Thoracic aorta (tissue), 2 donors: ENCODE measurements around the gene ALDH6A1. TPM values are rescaled to one million over a fixed set of nuclear protein-coding genes. Genes with fewer than 3 reads are reported as not detected.

Experiments used
- ATAC-seq: fragments of 150-250 bp; one replicate; pipeline ENCODE4 v1.8.0; 2017; ENCODE audit warnings: low read depth; ENCODE audit not compliant: insufficient number of reproducible peaks, low FRiP score
- DNase-seq: peaks from one replicate; pipeline ENCODE4 v3.0.0-alpha.2; 2020; ENCODE audit warnings: low spot score
- H3K27ac ChIP-seq, 2 donors: fragments of 200-600 bp; sonication (generic); 1 replicate in 1 of 2; 2 replicates in 1 of 2; pipeline ENCODE4 v1.5.1; 2016; ENCODE audit warnings: mild to moderate bottlenecking in 2 of 2, moderate library complexity in 2 of 2
- H3K27me3 ChIP-seq: fragments of 200-600 bp; sonication (generic); replicated peaks from 2 replicates; pipeline ENCODE4 v1.6.0; 2016; ENCODE audit warnings: mild to moderate bottlenecking; ENCODE audit not compliant: insufficient read depth
- H3K36me3 ChIP-seq: fragments of 200-600 bp; sonication (generic); one replicate; pipeline ENCODE4 v1.5.1; 2016
- H3K4me1 ChIP-seq, 2 donors: fragments of 200-600 bp; sonication (generic); 1 replicate in 1 of 2; 2 replicates in 1 of 2; pipeline versions ENCODE4 v1.5.1 to v1.6.0; 2016; ENCODE audit warnings: low read depth in 2 of 2, mild to moderate bottlenecking in 1 of 2; ENCODE audit not compliant: control insufficient read depth in 1 of 2
- H3K4me3 ChIP-seq: fragments of 200-600 bp; sonication (generic); 2 replicates; pipeline ENCODE4 v1.5.1; 2016; ENCODE audit warnings: mild to moderate bottlenecking
- H3K9me3 ChIP-seq: fragments of 200-600 bp; sonication (generic); 2 replicates; pipeline ENCODE4 v1.5.1; 2016
- CTCF ChIP-seq: fragments of 200-600 bp; sonication (generic); IDR thresholded peaks from one replicate; pipeline ENCODE4 v1.5.1; 2019; ENCODE audit warnings: antibody characterized with exemption
- total RNA-seq, 2 donors: library from RNA; depleted of rRNA; stranded (reverse); fragments of >200 nt; gene quantifications; one replicate each; pipeline versions ENCODE4 v1.1.0 to v1.2.3, GENCODE V29; 2016

Gene ALDH6A1
- total RNA-seq, 2 donors from 2014 or later = 20.3 to 28.5 TPM

GRCh38 chr14:74019408-74020137 lies 64.7 kb downstream of the ALDH6A1 start:
- Histone ChIP-seq H3K4me1 (peaks cover 8 to 16% of the 10 kb centered on the region in 2 donors), H3K27ac (peak overlapping the region; percentile 78 to 98), H3K9me3 (no peaks in the 10 kb centered on the region), H3K36me3 (no peaks in the 10 kb centered on the region), H3K27me3 (no peaks in the 10 kb centered on the region), H3K4me3 (peak overlapping the region; percentile 99)
- ATAC-seq = no peak
- no peak for DNase-seq
- no peak for TF ChIP-seq CTCF

- Histone ChIP-seq H3K36me3 (no peaks in the 10 kb centered on the region), H3K27me3 (no peaks in the 10 kb centered on the region), H3K27ac (peak within 1 kb of the TSS; percentile 93 to 98), H3K4me1 (peaks cover 8 to 16% of the 10 kb centered on the region in 2 donors), H3K4me3 (peak within 1 kb of the TSS; percentile 99), H3K9me3 (no peaks in the 10 kb centered on the region)
- no peak for TF ChIP-seq CTCF
- peak; percentile 40 for DNase-seq
- ATAC-seq = peak; percentile 94
Measured at GRCh38 chr14:74018586-74019407, 65.5 kb downstream of the ALDH6A1 start, which contains the start of the genes BBOF1 and ENTPD5. Gene BBOF1, plus strand, starts transcription at chr14:74019349. Its CDS starts 130 bp downstream, at chr14:74019479. Gene ENTPD5, minus strand, starts transcription at chr14:74019288. Its CDS starts 31,186 bp downstream, at chr14:73988102.

GRCh38 chr14:74018174-74018585 lies 66.1 kb downstream of the ALDH6A1 start:
- no peaks in the 10 kb centered on the region for H3K9me3 ChIP-seq
- H3K27ac ChIP-seq = peak overlapping the region; percentile 93 to 98
- TF ChIP-seq CTCF = no peak
- no peaks in the 10 kb centered on the region for H3K36me3 ChIP-seq
- H3K27me3 ChIP-seq = no peaks in the 10 kb centered on the region
- ATAC-seq = no peak
- H3K4me1 ChIP-seq = peaks cover 8 to 16% of the 10 kb centered on the region in 2 donors
- H3K4me3 ChIP-seq = peak overlapping the region; percentile 99
- no peak for DNase-seq

GRCh38 chr14:74015963-74016362 lies 68.3 kb downstream of the ALDH6A1 start:
- no peaks in the 10 kb centered on the region for H3K36me3 ChIP-seq
- TF ChIP-seq CTCF = no peak
- H3K27me3 ChIP-seq = no peaks in the 10 kb centered on the region
- ATAC-seq (no peak), DNase-seq (no peak)
- H3K27ac ChIP-seq = no peak overlapping the region
- peaks cover 8 to 16% of the 10 kb centered on the region in 2 donors for H3K4me1 ChIP-seq
- H3K4me3 ChIP-seq = no peak overlapping the region
- no peaks in the 10 kb centered on the region for H3K9me3 ChIP-seq

- no peaks in the 10 kb centered on the region for H3K9me3 ChIP-seq
- TF ChIP-seq CTCF = no peak
- peaks cover 8 to 14% of the 10 kb centered on the region in 2 donors for H3K4me1 ChIP-seq
- no peaks in the 10 kb centered on the region for H3K27me3 ChIP-seq
- ATAC-seq (no peak), DNase-seq (no peak)
- H3K27ac ChIP-seq = no peak overlapping the region
- no peaks in the 10 kb centered on the region for H3K36me3 ChIP-seq
- H3K4me3 ChIP-seq = no peak overlapping the region
Measured at GRCh38 chr14:74015176-74015575, 69.1 kb downstream of the ALDH6A1 start.
